Stimulated activated naive B cell treated with anti-CD40 and anti-IgM and Interleukin-4, amounts not matched to agents 10 μg/mL and 1 μg/mL and 100 μg/mL, for 72 hours (primary cell): ENCODE results near the gene TTC5.
"Not testable (repeated sequence)": the region's sequence is repeated elsewhere in the genome, so short reads cannot be mapped to it uniquely, and the experiment has no call there.

Experiments used
- ATAC-seq, 2 donors: fragments of 150-1000 bp; cut with Tn5 transposase; replicated peaks; 2 replicates each; pipeline ENCODE4 v1.10.0; 2021; ENCODE audit warnings: moderate library complexity in 1 of 2
- DNase-seq: peaks from one replicate; pipeline ENCODE4 v3.0.0; 2021
- H3K27ac Mint-ChIP-seq: one replicate; pipeline ENCODE4 v1.8.0; 2022; ENCODE audit warnings: mild to moderate bottlenecking, mixed read lengths
- H3K27me3 Mint-ChIP-seq, 2 donors: one replicate each; pipeline ENCODE4 v1.8.0; 2022; ENCODE audit warnings: mixed read lengths in 2 of 2
- H3K36me3 Mint-ChIP-seq, 2 donors: one replicate each; pipeline ENCODE4 v1.8.0; 2022; ENCODE audit warnings: mixed read lengths in 2 of 2, mild to moderate bottlenecking in 1 of 2
- H3K4me1 Mint-ChIP-seq, 2 donors: one replicate each; pipeline ENCODE4 v1.8.0; 2022; ENCODE audit warnings: mixed read lengths in 2 of 2, mild to moderate bottlenecking in 1 of 2
- H3K4me3 Mint-ChIP-seq, 2 donors: one replicate each; pipeline ENCODE4 v1.8.0; 2022; ENCODE audit warnings: mild to moderate bottlenecking in 2 of 2, mixed read lengths in 2 of 2, moderate library complexity in 1 of 2
- H3K9me3 Mint-ChIP-seq, 2 donors: one replicate each; pipeline ENCODE4 v1.8.0; 2022; ENCODE audit warnings: mixed read lengths in 2 of 2, mild to moderate bottlenecking in 1 of 2

Gene TTC5

DNA sequence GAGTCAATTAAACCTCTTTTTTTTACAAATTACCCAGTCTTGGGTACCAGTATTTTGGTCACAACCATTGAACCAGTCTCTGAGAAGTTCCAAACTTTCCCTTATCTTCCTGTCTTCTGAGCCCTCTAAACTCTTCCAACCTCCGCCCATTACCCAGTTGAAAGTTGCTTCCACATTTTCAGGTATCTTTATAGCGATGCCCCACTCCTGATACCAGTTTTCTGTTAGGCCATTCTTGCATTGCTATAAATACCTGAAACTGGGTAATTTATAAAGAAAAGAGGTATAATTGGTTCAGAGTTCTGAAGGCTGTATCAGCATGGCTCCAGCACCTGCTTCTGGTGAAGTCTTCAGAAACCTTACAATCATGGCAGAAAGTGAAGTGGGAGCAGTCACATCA lies 31.7 kb downstream of the TTC5 start:
- Mint-ChIP-seq H3K36me3 (peaks cover 52 to 63% of the 10 kb centered on the region in 2 donors), H3K4me3 (no peak overlapping the region), H3K9me3 (peaks cover 28 to 35% of the 10 kb centered on the region in 2 donors), H3K27me3 (no peaks in the 10 kb centered on the region), H3K27ac (no peak overlapping the region), H3K4me1 (peaks cover 1 to 6% of the 10 kb centered on the region in 2 donors)
- ATAC-seq (no peak), DNase-seq (no peak)

DNA sequence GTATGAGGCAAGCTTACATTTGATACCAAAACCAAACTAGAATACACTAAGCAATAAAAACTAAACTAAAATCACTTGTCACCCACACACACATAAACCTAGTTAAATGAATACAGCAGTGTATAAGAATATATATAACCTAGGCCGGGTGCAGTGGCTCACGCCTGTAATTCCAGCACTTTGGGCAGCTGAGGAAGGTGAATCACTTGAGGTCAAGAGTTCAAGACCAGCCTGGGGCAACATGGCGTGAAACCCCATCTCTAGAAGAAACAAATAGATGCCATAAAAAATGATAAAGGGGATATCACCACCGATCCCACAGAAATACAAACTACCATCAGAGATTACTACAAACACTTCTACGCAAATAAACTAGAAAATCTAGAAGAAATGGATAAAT lies 41.4 kb downstream of the TTC5 start:
- not testable (repeated sequence) for H3K4me3 Mint-ChIP-seq, H3K27ac Mint-ChIP-seq, H3K27me3 Mint-ChIP-seq, DNase-seq, H3K9me3 Mint-ChIP-seq, ATAC-seq, H3K4me1 Mint-ChIP-seq
- H3K36me3 Mint-ChIP-seq, result peaks cover 7 to 12% of the 10 kb centered on the region in 2 donors

DNA sequence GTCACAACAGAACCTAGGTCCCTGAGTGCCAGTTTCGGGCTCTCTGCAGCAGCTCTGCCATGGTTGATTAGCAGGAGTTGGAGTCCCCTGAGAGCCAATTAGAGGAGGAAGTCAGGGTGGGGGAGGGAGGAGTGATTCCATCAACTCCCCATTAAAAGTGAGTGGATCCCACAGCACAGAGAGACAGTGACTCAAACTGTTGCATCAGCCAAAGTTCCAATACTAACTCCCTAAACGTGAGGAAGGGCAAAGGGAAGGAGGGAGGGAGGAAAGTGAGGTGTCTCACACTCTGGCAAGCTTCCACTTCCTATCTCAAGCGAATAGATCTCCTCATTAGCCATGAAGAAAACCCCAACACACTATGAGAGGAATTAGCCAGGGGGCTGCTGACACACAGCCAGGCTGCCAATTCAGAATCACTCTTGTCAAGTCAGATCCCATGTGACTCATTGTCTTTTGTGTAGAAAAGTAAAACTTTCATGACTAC lies 43.1 kb downstream of the TTC5 start:
- DNase-seq (no peak), ATAC-seq (peak in 1 of 2 donors; percentile 27)
- Mint-ChIP-seq H3K4me3 (no peak overlapping the region), H3K36me3 (peaks cover 7 to 9% of the 10 kb centered on the region in 2 donors), H3K9me3 (peaks cover 0 to 2% of the 10 kb centered on the region in 2 donors), H3K27me3 (no peaks in the 10 kb centered on the region), H3K27ac (no peak overlapping the region), H3K4me1 (peaks cover 6 to 7% of the 10 kb centered on the region in 2 donors)

- H3K4me1 Mint-ChIP-seq, result no peaks in the 10 kb centered on the region
- H3K9me3 Mint-ChIP-seq, result peaks cover 5% of the 10 kb centered on the region in 2 donors
- no peak overlapping the region for H3K4me3 Mint-ChIP-seq
- DNase-seq (no peak), ATAC-seq (no peak)
- H3K27ac Mint-ChIP-seq, result no peak overlapping the region
- H3K36me3 Mint-ChIP-seq, result peaks cover 2 to 5% of the 10 kb centered on the region in 2 donors
- H3K27me3 Mint-ChIP-seq, result peaks cover under 1 to 6% of the 10 kb centered on the region in 2 donors
These were observed 58.0 kb downstream of the TTC5 start for GRCh38 chr14:20247646-20248246.
